ENCODE results near the gene PALS2.

DNA sequence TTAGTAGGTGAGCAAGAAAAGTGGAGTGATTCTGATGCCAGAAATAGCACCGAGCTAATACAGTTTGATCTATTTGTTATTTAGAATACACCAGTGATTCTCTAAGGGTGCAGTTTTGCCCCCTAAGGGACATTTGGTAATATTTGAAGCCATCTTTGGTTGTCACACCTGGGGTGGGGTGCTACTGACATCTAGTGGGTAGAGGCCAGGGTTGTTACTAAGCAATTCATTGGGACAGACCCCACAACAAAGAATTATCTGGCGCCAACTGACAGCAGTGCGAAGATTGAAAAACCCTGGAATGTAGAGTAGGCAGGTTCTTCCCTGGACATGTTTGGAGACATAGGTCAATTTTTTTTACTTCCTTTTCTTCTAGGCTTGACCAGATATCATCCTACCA, 14.6 kb downstream of the PALS2 start:
- TF ChIP-seq, protein P1, sequence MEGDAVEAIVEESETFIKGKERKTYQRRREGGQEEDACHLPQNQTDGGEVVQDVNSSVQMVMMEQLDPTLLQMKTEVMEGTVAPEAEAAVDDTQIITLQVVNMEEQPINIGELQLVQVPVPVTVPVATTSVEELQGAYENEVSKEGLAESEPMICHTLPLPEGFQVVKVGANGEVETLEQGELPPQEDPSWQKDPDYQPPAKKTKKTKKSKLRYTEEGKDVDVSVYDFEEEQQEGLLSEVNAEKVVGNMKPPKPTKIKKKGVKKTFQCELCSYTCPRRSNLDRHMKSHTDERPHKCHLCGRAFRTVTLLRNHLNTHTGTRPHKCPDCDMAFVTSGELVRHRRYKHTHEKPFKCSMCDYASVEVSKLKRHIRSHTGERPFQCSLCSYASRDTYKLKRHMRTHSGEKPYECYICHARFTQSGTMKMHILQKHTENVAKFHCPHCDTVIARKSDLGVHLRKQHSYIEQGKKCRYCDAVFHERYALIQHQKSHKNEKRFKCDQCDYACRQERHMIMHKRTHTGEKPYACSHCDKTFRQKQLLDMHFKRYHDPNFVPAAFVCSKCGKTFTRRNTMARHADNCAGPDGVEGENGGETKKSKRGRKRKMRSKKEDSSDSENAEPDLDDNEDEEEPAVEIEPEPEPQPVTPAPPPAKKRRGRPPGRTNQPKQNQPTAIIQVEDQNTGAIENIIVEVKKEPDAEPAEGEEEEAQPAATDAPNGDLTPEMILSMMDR (IDR thresholded peaks at IDR 0.05; ENCODE audit: borderline replicate concordance, extremely low read depth, low read length, poor library complexity, severe bottlenecking), result peak; percentile 67
- TF ChIP-seq EZH2 (IDR thresholded peaks at IDR 0.05; ENCODE audit: borderline replicate concordance, low read depth, low read length, severe bottlenecking), result no peak

Data from DND-41 (cell line).